Osteoblast (primary cell): Measurements from ENCODE around the gene C19orf47. TPM values are rescaled to one million over a fixed set of nuclear protein-coding genes. Genes with fewer than 3 reads are reported as not detected.

Experiments used
- DNase-seq: peaks from one replicate; pipeline ENCODE4 v3.0.0; 2011; ENCODE audit warnings: low spot score, mixed read lengths; ENCODE audit not compliant: insufficient read length; ENCODE audit errors: missing footprints
- H2AFZ ChIP-seq: 2 replicates; pipeline ENCODE4 v1.6.0; 2011; ENCODE audit warnings: mild to moderate bottlenecking, low read length
- H3K27ac ChIP-seq: 2 replicates; pipeline ENCODE4 v1.5.1; 2011; ENCODE audit warnings: mild to moderate bottlenecking, low read depth, low read length, moderate library complexity
- H3K27me3 ChIP-seq: 2 replicates; pipeline ENCODE4 v1.6.0; 2012; ENCODE audit warnings: mild to moderate bottlenecking, control low read depth, inconsistent platforms, low read length, moderate library complexity; ENCODE audit not compliant: insufficient read depth
- H3K36me3 ChIP-seq: 2 replicates; pipeline ENCODE4 v1.5.1; 2011; ENCODE audit warnings: mild to moderate bottlenecking, low read length, control low read depth, moderate library complexity; ENCODE audit not compliant: insufficient read depth
- H3K4me1 ChIP-seq: 2 replicates; pipeline ENCODE4 v1.5.1; 2011; ENCODE audit warnings: mild to moderate bottlenecking, low read length, control low read depth, moderate library complexity; ENCODE audit not compliant: insufficient read depth
- H3K4me2 ChIP-seq: 2 replicates; pipeline ENCODE4 v1.6.0; 2011; ENCODE audit warnings: mild to moderate bottlenecking, low read length; ENCODE audit not compliant: insufficient read depth
- H3K4me3 ChIP-seq: fragments of 200-600 bp; sonication (generic); 3 replicates; pipeline ENCODE4 v1.5.1; 2012; ENCODE audit warnings: mild to moderate bottlenecking, low read length, inconsistent platforms; ENCODE audit not compliant: insufficient read depth
- H3K79me2 ChIP-seq: 2 replicates; pipeline ENCODE4 v1.6.0; 2012; ENCODE audit warnings: mild to moderate bottlenecking, low read length, control low read depth, inconsistent platforms; ENCODE audit not compliant: insufficient read depth
- H3K9me3 ChIP-seq: 2 replicates; pipeline ENCODE4 v1.5.1; 2011; ENCODE audit warnings: low read depth, low read length, control low read depth
- H4K20me1 ChIP-seq: 2 replicates; pipeline ENCODE4 v1.6.0; 2012; ENCODE audit warnings: mild to moderate bottlenecking, low read length, control low read depth; ENCODE audit not compliant: insufficient read depth
- small RNA-seq: library from RNA; depleted of rRNA; stranded (forward); fragments of <200 nt; gene quantifications from one replicate; pipeline ENCODE3, GENCODE V24; 2012
- total RNA-seq: library from RNA; depleted of rRNA; stranded (reverse); fragments of >200 nt; gene quantifications from 2 replicates; pipeline ENCODE4 v1.2.3, GENCODE V29; 2012
- TF ChIP-seq, protein P1 (sequence below): IDR thresholded peaks from 2 replicates; pipeline ENCODE4 v1.5.1; 2011; ENCODE audit warnings: mild to moderate bottlenecking, low read depth, low read length, moderate library complexity; ENCODE audit errors: extremely low read depth

Gene C19orf47
- total RNA-seq, 1 donor, result 3.6 TPM

DNA sequence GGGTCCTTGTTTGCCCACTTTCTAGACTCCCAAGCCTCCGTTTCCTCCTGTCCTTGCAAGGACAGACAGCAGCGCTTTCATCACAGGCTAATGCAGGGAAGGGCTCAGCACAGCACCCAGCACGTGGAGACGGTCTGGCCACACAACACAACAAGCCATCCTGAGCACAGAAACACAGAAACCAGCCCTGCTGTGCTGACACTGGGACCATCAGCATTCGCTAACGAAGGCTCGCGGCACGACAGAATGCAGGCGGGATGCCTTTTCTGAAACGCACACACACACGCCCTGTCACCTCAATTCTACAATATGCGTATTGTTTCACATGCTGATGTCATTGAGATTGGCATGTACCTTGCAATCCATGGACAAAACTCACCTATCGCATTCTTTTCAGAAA lies 75.9 kb downstream of the C19orf47 start:
- no peaks in the 10 kb centered on the region for H3K27me3 ChIP-seq
- no peak overlapping the region for H3K27ac ChIP-seq
- DNase-seq, result no peak

DNA sequence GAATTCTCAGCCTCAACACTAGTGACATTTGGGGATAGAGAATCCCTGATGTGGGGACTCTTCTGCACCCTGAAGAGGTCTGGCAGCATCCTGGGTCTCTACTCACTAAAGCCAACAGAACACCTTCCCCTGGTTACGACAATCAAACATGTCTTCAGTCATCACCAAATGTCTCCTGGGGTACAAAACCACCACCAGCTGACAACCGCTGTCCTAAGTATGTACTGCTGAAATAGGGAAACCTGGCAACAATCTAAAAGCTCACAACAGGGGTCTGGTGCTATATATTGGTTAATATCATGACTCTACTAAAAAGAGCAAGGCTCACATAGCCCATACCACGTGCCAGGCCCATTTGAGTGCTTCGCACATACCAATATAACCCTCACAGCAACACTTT lies 76.5 kb downstream of the C19orf47 start:
- Histone ChIP-seq H3K27me3 (no peaks in the 10 kb centered on the region), H4K20me1 (peaks cover 60% of the 10 kb centered on the region), H3K4me3 (no peak overlapping the region), H3K9me3 (no peaks in the 10 kb centered on the region), H3K36me3 (peaks cover 4% of the 10 kb centered on the region), H3K79me2 (peaks cover 91% of the 10 kb centered on the region), H3K4me2 (no peak overlapping the region), H3K4me1 (no peaks in the 10 kb centered on the region), H3K27ac (no peak overlapping the region), H2AFZ (no peak overlapping the region)
- TF ChIP-seq, protein P1, sequence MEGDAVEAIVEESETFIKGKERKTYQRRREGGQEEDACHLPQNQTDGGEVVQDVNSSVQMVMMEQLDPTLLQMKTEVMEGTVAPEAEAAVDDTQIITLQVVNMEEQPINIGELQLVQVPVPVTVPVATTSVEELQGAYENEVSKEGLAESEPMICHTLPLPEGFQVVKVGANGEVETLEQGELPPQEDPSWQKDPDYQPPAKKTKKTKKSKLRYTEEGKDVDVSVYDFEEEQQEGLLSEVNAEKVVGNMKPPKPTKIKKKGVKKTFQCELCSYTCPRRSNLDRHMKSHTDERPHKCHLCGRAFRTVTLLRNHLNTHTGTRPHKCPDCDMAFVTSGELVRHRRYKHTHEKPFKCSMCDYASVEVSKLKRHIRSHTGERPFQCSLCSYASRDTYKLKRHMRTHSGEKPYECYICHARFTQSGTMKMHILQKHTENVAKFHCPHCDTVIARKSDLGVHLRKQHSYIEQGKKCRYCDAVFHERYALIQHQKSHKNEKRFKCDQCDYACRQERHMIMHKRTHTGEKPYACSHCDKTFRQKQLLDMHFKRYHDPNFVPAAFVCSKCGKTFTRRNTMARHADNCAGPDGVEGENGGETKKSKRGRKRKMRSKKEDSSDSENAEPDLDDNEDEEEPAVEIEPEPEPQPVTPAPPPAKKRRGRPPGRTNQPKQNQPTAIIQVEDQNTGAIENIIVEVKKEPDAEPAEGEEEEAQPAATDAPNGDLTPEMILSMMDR, result no peak
- DNase-seq, result peak; percentile 43

More for the DNA sequence above, 75.9 kb downstream of the C19orf47 start:
- Histone ChIP-seq H3K36me3 (peaks cover 4% of the 10 kb centered on the region), H4K20me1 (peaks cover 61% of the 10 kb centered on the region), H3K4me3 (no peak overlapping the region), H3K9me3 (no peaks in the 10 kb centered on the region), H3K4me2 (no peak overlapping the region), H3K4me1 (no peaks in the 10 kb centered on the region), H3K79me2 (peaks cover 91% of the 10 kb centered on the region), H2AFZ (no peak overlapping the region)
- TF ChIP-seq, protein P1, result no peak

DNA sequence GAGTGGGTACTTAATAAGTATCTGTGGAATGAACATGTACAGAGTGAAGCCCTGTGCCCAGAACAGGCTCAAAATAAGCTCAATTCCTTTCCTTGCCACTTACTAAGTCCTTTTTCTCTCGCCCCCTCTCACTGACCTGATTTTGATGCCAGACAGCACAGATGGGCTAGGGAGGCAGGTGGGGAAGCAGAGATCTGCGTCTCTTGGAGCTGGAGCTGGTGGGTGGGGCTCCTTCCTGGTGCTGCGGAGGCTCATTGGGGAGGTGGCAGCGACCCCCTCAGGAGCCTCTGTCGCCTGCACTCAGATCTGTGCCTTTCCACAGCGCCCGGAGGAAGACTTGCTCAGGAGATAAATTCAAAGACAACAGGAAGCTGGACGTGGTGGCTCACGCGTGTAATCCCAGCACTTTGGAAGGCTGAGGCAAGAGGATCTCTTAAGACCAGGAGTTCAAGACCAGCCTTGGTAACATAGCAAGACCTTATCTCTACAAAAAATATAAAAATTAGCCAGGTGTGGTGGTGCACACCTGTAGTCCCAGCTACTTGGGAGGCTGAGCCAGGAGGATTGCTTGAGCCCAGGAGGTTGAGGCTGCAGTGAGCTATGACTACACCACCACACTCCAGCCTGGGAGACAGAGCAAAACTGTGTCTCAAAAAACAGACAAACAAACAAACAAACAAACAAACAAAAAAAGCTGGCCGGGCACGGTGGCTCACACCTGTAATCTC lies 77.7 kb downstream of the C19orf47 start:
- no peaks in the 10 kb centered on the region for H3K9me3 ChIP-seq

More for the DNA sequence above, 77.7 kb downstream of the C19orf47 start:
- no peak for DNase-seq
- TF ChIP-seq, protein P1, result no peak
- Histone ChIP-seq H3K27ac (no peak overlapping the region), H2AFZ (no peak overlapping the region), H3K4me2 (no peak overlapping the region), H3K4me3 (no peak overlapping the region), H3K4me1 (no peaks in the 10 kb centered on the region), H3K27me3 (no peaks in the 10 kb centered on the region), H3K79me2 (peaks cover 95% of the 10 kb centered on the region), H4K20me1 (peaks cover 68% of the 10 kb centered on the region), H3K36me3 (peaks cover 4% of the 10 kb centered on the region)

Small RNAs within 50 kb of the gene (small RNA-seq; reads per million reads assigned to genes)
- 42.0 reads per million, percentile 96 among the genes with 10 or more reads in this experiment for gene MIR641
- not detected for gene MIR6796
- not detected for gene RF00019
- gene RNU6-945P, result not detected

Other genes starting within 250 kb of the C19orf47 start
- 8.3 and 9.8 TPM in 2 replicates for gene MAP3K10, start 157.0 kb downstream of the C19orf47 start, total RNA-seq
- not detected in 2 replicates for gene TTC9B, start 130.0 kb downstream of the C19orf47 start, total RNA-seq
- 0.29 TPM in 1 of 2 replicates, not detected in the other for gene CCNP, start 121.7 kb downstream of the C19orf47 start, total RNA-seq
- 115 and 118 TPM in 2 replicates for gene AKT2, start 63.1 kb downstream of the C19orf47 start, total RNA-seq
- gene PLD3, start 298 bp upstream of the C19orf47 start, total RNA-seq, result 136 and 239 TPM in 2 replicates
- 0.29 and 0.36 TPM in 2 replicates for gene HIPK4, start 41.8 kb upstream of the C19orf47 start, total RNA-seq
- gene PRX, start 65.0 kb upstream of the C19orf47 start, total RNA-seq, result 2.7 and 3.3 TPM in 2 replicates
- 15.2 and 15.3 TPM in 2 replicates for gene SERTAD1, start 77.6 kb upstream of the C19orf47 start, total RNA-seq
- gene SERTAD3, start 95.9 kb upstream of the C19orf47 start, total RNA-seq, result 21.2 and 23.5 TPM in 2 replicates
- gene BLVRB, start 117.3 kb upstream of the C19orf47 start, total RNA-seq, result 75.7 and 82.2 TPM in 2 replicates
- 0.72 and 1.2 TPM in 2 replicates for gene SPTBN4, start 118.6 kb upstream of the C19orf47 start, total RNA-seq
- 16.3 and 18.9 TPM in 2 replicates for gene SHKBP1, start 228.5 kb upstream of the C19orf47 start, total RNA-seq